Erythroblast (primary cell): ENCODE results near the gene ZNF235.

Source experiments
- GATA1 ChIP-seq: IDR thresholded peaks from 2 replicates; pipeline ENCODE4 v1.6.1; 2011; ENCODE audit warnings: low read depth, mild to moderate bottlenecking, control low read depth, low read length, moderate library complexity
- POLR2A ChIP-seq: IDR thresholded peaks from 2 replicates; pipeline ENCODE4 v1.6.1; 2011; ENCODE audit warnings: mild to moderate bottlenecking, low read length

GRCh38 chr19:44315883-44316282 lies 11.1 kb upstream of the ZNF235 start:
- TF ChIP-seq POLR2A (no peak), GATA1 (no peak)
